ENCODE data around the gene PLA2G3. TPM values are rescaled to one million over a fixed set of nuclear protein-coding genes. Genes with fewer than 3 reads are reported as not detected.
A peak's percentile ranks its signal among the peaks of the same experiment; 100 is the strongest.

Gene PLA2G3
- total and polyA plus RNA-seq, 4 experiments from 2014 or later: not detected

DNA sequence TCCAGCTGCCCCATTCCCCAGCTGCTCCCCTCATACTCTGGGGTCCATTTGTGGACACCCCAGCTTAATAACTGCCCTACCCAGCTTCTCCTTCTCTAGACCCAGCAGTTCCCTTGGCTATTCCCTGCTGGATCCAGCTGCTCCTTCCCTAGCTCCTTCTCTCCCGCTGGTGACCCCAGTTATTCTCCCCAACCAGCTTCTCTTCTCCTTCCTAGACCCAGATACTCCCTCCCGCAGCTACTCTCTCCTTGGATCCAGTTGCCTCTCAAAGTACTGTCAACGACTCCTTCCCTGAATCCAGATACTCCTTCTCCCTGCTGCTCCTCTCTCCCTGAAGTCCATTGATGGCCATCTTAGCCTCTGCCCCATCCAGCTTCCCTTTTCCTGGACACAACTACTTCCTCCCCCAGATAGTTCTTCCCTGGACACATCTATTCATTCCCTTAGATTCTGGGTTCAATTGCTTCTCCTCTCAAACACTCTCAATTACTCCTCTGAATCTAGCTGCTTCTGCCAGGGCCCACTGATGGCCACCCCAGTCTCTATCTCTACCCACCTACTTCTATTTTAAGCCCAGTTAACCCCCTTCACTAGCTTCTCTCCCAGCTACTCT lies 44.6 kb downstream of the PLA2G3 start:
- no peaks in the 10 kb centered on the region for H3K9me3 Mint-ChIP-seq

GRCh38 chr22:31094741-31095140 lies 45.6 kb downstream of the PLA2G3 start:
- no peaks in the 10 kb centered on the region for H3K4me1 ChIP-seq (ENCODE audit: insufficient read depth, low read length)
- Mint-ChIP-seq H3K9me3 (no peaks in the 10 kb centered on the region), H3K27me3 (no peaks in the 10 kb centered on the region), H3K36me3 (no peaks in the 10 kb centered on the region), H3K27ac (peak overlapping the region in 3 of 7 donors; percentile 35 to 62 (median 42)), H3K4me1 (no peaks in the 10 kb centered on the region), H3K4me3 (no peak overlapping the region)
- no peaks in the 10 kb centered on the region for H3K36me3 ChIP-seq (ENCODE audit: insufficient read depth, low read length)
- H3K27me3 ChIP-seq (ENCODE audit: insufficient read depth, low read length): no peaks in the 10 kb centered on the region
- no peak overlapping the region for H3K4me3 ChIP-seq (ENCODE audit: low read length in 2 of 2)
- intact Hi-C loops (cut with micrococcal nuclease): no loop called here
- POLR2A ChIA-PET (ENCODE audit: partially characterized antibody): interaction anchor here (0.8 kb wide), 1 partner anchor 12 kb away, joined by 4 read pairs; the partner anchor contains the start of gene SELENOM
- no peaks in the 10 kb centered on the region for H3K9me3 ChIP-seq (ENCODE audit: control insufficient read depth in 1 of 2, low read length in 2 of 2)
- no peak for DNase-seq
- H3K27ac ChIP-seq (ENCODE audit: low read depth, low read length): no peak overlapping the region
- CTCF ChIA-PET (ENCODE audit: partially characterized antibody): interaction anchor here (0.7 to 2.5 kb wide), 3 partner anchors 10 to 178 kb away, joined by 3 to 7 read pairs (median 4); no protein-coding TSS in a partner anchor

More for the DNA sequence above, 44.6 kb downstream of the PLA2G3 start:
- no peaks in the 10 kb centered on the region for H3K27me3 ChIP-seq (ENCODE audit: insufficient read depth, low read length)
- Mint-ChIP-seq H3K4me1 (no peaks in the 10 kb centered on the region), H3K27ac (peak overlapping the region in 1 of 7 donors; percentile 19), H3K27me3 (no peaks in the 10 kb centered on the region), H3K4me3 (no peak overlapping the region), H3K36me3 (no peaks in the 10 kb centered on the region)
- POLR2A ChIA-PET (ENCODE audit: partially characterized antibody): interaction anchor here (0.7 to 1.5 kb wide), 4 partner anchors 10 to 155 kb away, joined by 3 to 4 read pairs (median 4); partner anchors contain the start of gene SELENOM
- no peak for DNase-seq
- H3K27ac ChIP-seq (ENCODE audit: low read depth, low read length): no peak overlapping the region
- H3K4me3 ChIP-seq (ENCODE audit: low read length in 2 of 2): no peak overlapping the region
- H3K4me1 ChIP-seq (ENCODE audit: insufficient read depth, low read length): no peaks in the 10 kb centered on the region
- intact Hi-C loops (cut with micrococcal nuclease): no loop called here
- CTCF ChIA-PET (ENCODE audit: partially characterized antibody): interaction anchor here (0.8 to 1.3 kb wide), 6 partner anchors 9 to 461 kb away, joined by 3 to 5 read pairs (median 3); partner anchors contain the start of genes LIMK2 and SELENOM
- H3K36me3 ChIP-seq (ENCODE audit: insufficient read depth, low read length): no peaks in the 10 kb centered on the region
- H3K9me3 ChIP-seq (ENCODE audit: control insufficient read depth in 1 of 2, low read length in 2 of 2): no peaks in the 10 kb centered on the region

DNA sequence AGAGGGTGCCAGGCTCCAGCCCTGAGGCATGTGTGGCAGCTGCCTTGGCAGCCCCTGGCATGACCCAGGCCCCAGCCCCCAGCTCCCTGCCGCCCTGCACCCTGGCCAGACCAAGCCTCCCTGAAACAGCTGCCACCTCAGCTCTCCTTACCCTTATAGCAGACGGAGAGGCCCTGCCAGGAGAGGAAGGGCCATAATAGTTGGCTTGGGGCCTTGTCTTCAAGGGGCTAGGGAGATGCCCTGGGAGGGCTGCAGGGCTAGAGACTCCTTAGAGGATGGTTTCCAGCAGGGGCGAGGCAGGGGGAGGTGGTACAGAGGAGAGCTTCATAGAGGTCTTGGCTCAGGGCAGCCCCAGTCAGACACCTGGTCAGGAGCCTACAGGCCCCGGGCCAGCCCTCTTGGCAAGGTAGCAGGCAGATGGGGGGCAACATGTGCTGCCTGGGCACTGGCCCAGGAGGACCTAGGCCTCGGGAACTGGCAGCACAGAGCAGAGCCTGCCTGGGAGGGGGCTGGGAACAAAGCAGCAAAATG lies 46.2 kb downstream of the PLA2G3 start:
- no peaks in the 10 kb centered on the region for H3K36me3 Mint-ChIP-seq
- Histone ChIP-seq H3K27ac (ENCODE audit: low read depth, low read length) (no peak overlapping the region), H3K4me1 (ENCODE audit: insufficient read depth, low read length) (no peaks in the 10 kb centered on the region), H3K9me3 (ENCODE audit: control insufficient read depth in 1 of 2, low read length in 2 of 2) (no peaks in the 10 kb centered on the region), H3K4me3 (ENCODE audit: low read length in 2 of 2) (no peak overlapping the region), H3K36me3 (ENCODE audit: insufficient read depth, low read length) (no peaks in the 10 kb centered on the region), H3K27me3 (ENCODE audit: insufficient read depth, low read length) (no peaks in the 10 kb centered on the region)
- no peaks in the 10 kb centered on the region for H3K9me3 Mint-ChIP-seq
- intact Hi-C loops (cut with micrococcal nuclease): no loop called here
- H3K4me1 Mint-ChIP-seq: no peaks in the 10 kb centered on the region
- POLR2A ChIA-PET (ENCODE audit: partially characterized antibody): interaction anchor here (1.0 kb wide), 1 partner anchor 11 kb away, joined by 4 read pairs; no protein-coding TSS in a partner anchor
- CTCF ChIA-PET (ENCODE audit: partially characterized antibody): interaction anchor here (0.7 to 2.5 kb wide), 3 partner anchors 9 to 179 kb away, joined by 3 to 7 read pairs (median 4); no protein-coding TSS in a partner anchor
- H3K27me3 Mint-ChIP-seq: no peaks in the 10 kb centered on the region
- no peak overlapping the region for H3K4me3 Mint-ChIP-seq
- H3K27ac Mint-ChIP-seq: no peak overlapping the region
- no peak for DNase-seq

DNA sequence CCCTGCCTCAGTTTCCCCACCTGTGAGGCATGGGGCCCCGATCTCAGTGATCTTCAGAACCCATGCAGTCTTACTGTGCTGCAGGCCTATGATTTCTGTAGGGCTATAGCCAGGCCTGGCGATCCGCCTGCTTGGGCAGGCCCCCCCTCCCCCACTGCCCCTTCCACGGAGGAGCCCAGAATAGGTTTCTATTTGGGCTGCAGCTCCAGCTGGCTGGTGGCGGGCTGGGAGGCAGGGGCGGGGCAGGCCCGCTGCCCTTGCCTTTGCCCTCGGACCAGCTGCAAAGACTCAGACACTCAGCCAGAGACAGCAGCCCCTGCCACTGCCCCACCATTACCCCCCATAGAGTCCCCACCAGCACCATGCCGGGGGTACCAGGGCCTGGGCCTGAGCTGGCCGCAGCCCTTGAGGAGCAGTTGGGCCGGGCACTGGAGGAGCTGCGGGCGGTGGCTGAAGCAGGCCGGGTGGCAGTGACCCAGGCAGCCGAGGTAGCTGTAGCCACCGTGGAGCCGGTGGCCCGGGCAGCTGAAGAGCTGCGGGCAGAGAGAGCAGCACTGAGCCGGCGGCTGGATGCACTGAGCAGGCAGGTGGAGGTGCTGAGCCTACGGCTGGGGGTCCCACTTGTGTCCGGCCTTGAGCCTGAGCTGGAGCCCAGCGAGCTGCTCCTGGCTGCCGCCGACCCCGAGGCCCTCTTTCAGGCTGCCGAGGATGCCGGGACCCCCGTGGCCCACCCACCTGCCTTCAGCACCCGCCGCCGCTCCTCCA lies 47.0 kb downstream of the PLA2G3 start:
- H3K9me3 Mint-ChIP-seq: no peaks in the 10 kb centered on the region
- Histone ChIP-seq H3K27me3 (ENCODE audit: insufficient read depth, low read length) (no peaks in the 10 kb centered on the region), H3K4me1 (ENCODE audit: insufficient read depth, low read length) (no peaks in the 10 kb centered on the region), H3K27ac (ENCODE audit: low read depth, low read length) (no peak overlapping the region), H3K9me3 (ENCODE audit: control insufficient read depth in 1 of 2, low read length in 2 of 2) (no peaks in the 10 kb centered on the region), H3K36me3 (ENCODE audit: insufficient read depth, low read length) (no peaks in the 10 kb centered on the region), H3K4me3 (ENCODE audit: low read length in 2 of 2) (no peak overlapping the region)
- H3K4me3 Mint-ChIP-seq: no peak overlapping the region
- no peaks in the 10 kb centered on the region for H3K27me3 Mint-ChIP-seq
- no peak overlapping the region for H3K27ac Mint-ChIP-seq
- DNase-seq: no peak
- intact Hi-C loops (cut with micrococcal nuclease): no loop called here
- POLR2A ChIA-PET (ENCODE audit: partially characterized antibody): interaction anchor here (1.0 to 1.1 kb wide), 2 partner anchors 12 kb away, joined by 3 to 4 read pairs; partner anchors contain the start of gene SMTN
- peaks cover 0 to 2% (median 0%) of the 10 kb centered on the region in 4 donors for H3K4me1 Mint-ChIP-seq
- CTCF ChIA-PET (ENCODE audit: partially characterized antibody): interaction anchor here (2.5 kb wide), 1 partner anchor 8 kb away, joined by 7 read pairs; no protein-coding TSS in a partner anchor
- no peaks in the 10 kb centered on the region for H3K36me3 Mint-ChIP-seq

DNA sequence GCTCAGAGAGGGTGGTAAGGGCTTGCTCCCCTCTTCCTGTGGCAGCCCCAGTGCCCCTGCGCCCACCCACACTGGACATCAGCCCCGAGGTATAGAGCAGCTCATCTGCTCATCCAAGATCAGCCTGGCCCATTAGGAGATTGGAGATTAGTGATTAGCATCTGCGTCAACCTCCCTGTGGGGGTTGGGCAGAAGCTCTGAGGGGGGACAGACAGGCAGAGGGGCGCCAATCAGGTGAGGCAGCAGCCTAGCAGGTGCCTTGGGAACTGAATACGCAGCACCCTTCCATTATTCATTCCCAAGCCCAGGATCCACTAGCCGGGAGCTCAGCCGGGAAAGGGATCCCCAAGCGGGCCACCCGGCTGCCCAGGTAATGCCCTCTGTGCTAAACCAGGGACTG lies 48.1 kb downstream of the PLA2G3 start:
- Mint-ChIP-seq H3K4me3 (no peak overlapping the region), H3K27ac (peak overlapping the region in 1 of 7 donors; percentile 48), H3K36me3 (no peaks in the 10 kb centered on the region), H3K9me3 (no peaks in the 10 kb centered on the region), H3K4me1 (peaks cover 0 to 2% (median 0%) of the 10 kb centered on the region in 4 donors), H3K27me3 (no peaks in the 10 kb centered on the region)
- Histone ChIP-seq H3K4me3 (ENCODE audit: low read length in 2 of 2) (no peak overlapping the region), H3K4me1 (ENCODE audit: insufficient read depth, low read length) (no peaks in the 10 kb centered on the region), H3K27me3 (ENCODE audit: insufficient read depth, low read length) (no peaks in the 10 kb centered on the region), H3K9me3 (ENCODE audit: control insufficient read depth in 1 of 2, low read length in 2 of 2) (no peaks in the 10 kb centered on the region), H3K36me3 (ENCODE audit: insufficient read depth, low read length) (no peaks in the 10 kb centered on the region), H3K27ac (ENCODE audit: low read depth, low read length) (no peak overlapping the region)
- DNase-seq: no peak
- intact Hi-C loops (cut with micrococcal nuclease): no loop called here
- POLR2A ChIA-PET (ENCODE audit: partially characterized antibody): interaction anchor here (1.1 kb wide), 1 partner anchor 11 kb away, joined by 3 read pairs; the partner anchor contains the start of gene SMTN
- CTCF ChIA-PET (ENCODE audit: partially characterized antibody): interaction anchor here (2.5 kb wide), 1 partner anchor 7 kb away, joined by 7 read pairs; no protein-coding TSS in a partner anchor

GRCh38 chr22:31091106-31091975 lies 49.0 kb downstream of the PLA2G3 start:
- H3K4me3 ChIP-seq (ENCODE audit: low read length in 2 of 2): no peak overlapping the region
- no peak overlapping the region for H3K27ac ChIP-seq (ENCODE audit: low read depth, low read length)
- no peaks in the 10 kb centered on the region for H3K9me3 Mint-ChIP-seq
- intact Hi-C loops (cut with micrococcal nuclease): no loop called here
- peaks cover 0 to 2% (median 0%) of the 10 kb centered on the region in 4 donors for H3K4me1 Mint-ChIP-seq
- no peaks in the 10 kb centered on the region for H3K4me1 ChIP-seq (ENCODE audit: insufficient read depth, low read length)
- no peaks in the 10 kb centered on the region for H3K27me3 Mint-ChIP-seq
- H3K27ac Mint-ChIP-seq: peak overlapping the region in 1 of 7 donors; percentile 48
- DNase-seq: no peak
- no peak overlapping the region for H3K4me3 Mint-ChIP-seq
- H3K27me3 ChIP-seq (ENCODE audit: insufficient read depth, low read length): no peaks in the 10 kb centered on the region
- ChIA-PET POLR2A (ENCODE audit: partially characterized antibody) (no interaction called here), CTCF (ENCODE audit: partially characterized antibody) (interaction anchor here (4.2 kb wide), 1 partner anchor 139 kb away, joined by 26 read pairs; no protein-coding TSS in a partner anchor)
- no peaks in the 10 kb centered on the region for H3K36me3 ChIP-seq (ENCODE audit: insufficient read depth, low read length)
- no peaks in the 10 kb centered on the region for H3K36me3 Mint-ChIP-seq
- no peaks in the 10 kb centered on the region for H3K9me3 ChIP-seq (ENCODE audit: control insufficient read depth in 1 of 2, low read length in 2 of 2)

Measured in CD4-positive, alpha-beta memory T cell (primary cell).